KG1 (cell line): ENCODE measurements around the gene GOLM1.

ENCODE experiments used
- DNase-seq: peaks from one replicate; lab custom pipeline; 2025; lab: John Stamatoyannopoulos, UW

GOLM1 gene

GRCh38 chr9:86045654-86046053, 53.7 kb downstream of the GOLM1 start:
- no peak for DNase-seq

GRCh38 chr9:86043999-86044398, 55.4 kb downstream of the GOLM1 start:
- no peak for DNase-seq

- no peak for DNase-seq
These were observed 55.8 kb downstream of the GOLM1 start for GRCh38 chr9:86043586-86043985.

- no peak for DNase-seq
These were observed 57.0 kb downstream of the GOLM1 start for GRCh38 chr9:86042199-86042978.

GRCh38 chr9:86041311-86041741, 58.0 kb downstream of the GOLM1 start:
- DNase-seq: no peak

- no peak for DNase-seq
These were observed 58.5 kb downstream of the GOLM1 start for GRCh38 chr9:86040861-86041155.

GRCh38 chr9:86039991-86040860, 59.1 kb downstream of the GOLM1 start:
- DNase-seq: no peak

- DNase-seq: no peak
These were observed 62.8 kb downstream of the GOLM1 start for GRCh38 chr9:86036555-86036954.

GRCh38 chr9:86035827-86036440, 63.4 kb downstream of the GOLM1 start:
- DNase-seq: no peak

- no peak for DNase-seq
These were observed 64.3 kb downstream of the GOLM1 start for GRCh38 chr9:86034863-86035734.

- no peak for DNase-seq
These were observed 71.6 kb downstream of the GOLM1 start for GRCh38 chr9:86027767-86028166.

- no peak for DNase-seq
These were observed 76.6 kb downstream of the GOLM1 start for GRCh38 chr9:86022687-86023266.

- DNase-seq: no peak
These were observed 78.2 kb downstream of the GOLM1 start for GRCh38 chr9:86021166-86021565.

- DNase-seq: no peak
These were observed 78.6 kb downstream of the GOLM1 start for GRCh38 chr9:86020731-86021130.

- no peak for DNase-seq
These were observed 90.2 kb downstream of the GOLM1 start for GRCh38 chr9:86009133-86009532.

GRCh38 chr9:86005253-86005775, 94.0 kb downstream of the GOLM1 start:
- no peak for DNase-seq

GRCh38 chr9:85995599-85995998, 103.8 kb downstream of the GOLM1 start:
- DNase-seq: no peak

GRCh38 chr9:85995097-85995496, 104.3 kb downstream of the GOLM1 start:
- DNase-seq: no peak

GRCh38 chr9:85994191-85994590, 105.2 kb downstream of the GOLM1 start:
- DNase-seq: no peak

GRCh38 chr9:85987236-85987635, 112.1 kb downstream of the GOLM1 start:
- no peak for DNase-seq

GRCh38 chr9:85984457-85984856, 114.9 kb downstream of the GOLM1 start:
- no peak for DNase-seq
